Measurements from ENCODE around the gene PACSIN2. TPM values are rescaled to one million over a fixed set of nuclear protein-coding genes. Genes with fewer than 3 reads are reported as not detected.

PACSIN2 gene
- total RNA-seq, 1 donor from 2014 or later: 128 TPM

DNA sequence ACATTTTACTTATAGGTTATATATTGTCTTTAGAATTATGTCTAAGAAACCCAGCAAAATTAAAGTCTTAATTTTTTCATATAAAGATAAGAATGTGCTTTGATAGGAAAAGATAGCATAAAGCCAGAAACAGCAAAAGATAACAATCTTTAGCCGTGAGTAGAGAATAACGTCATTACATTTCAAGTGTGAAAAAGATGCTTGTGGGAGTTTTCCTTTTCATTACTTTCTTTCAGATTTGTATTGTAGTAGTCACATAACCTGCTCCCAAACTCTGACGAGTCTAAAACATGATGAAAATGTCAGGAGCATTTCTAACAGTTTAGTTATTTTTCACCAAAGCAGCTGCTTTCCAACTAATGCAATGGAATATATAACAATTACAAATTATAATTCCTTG, 189.2 kb downstream of the PACSIN2 start:
- peaks cover 100% of the 10 kb centered on the region for H3K36me3 ChIP-seq
- intact Hi-C loops (cut with DNase I): no loop called here
- H3K4me3 ChIP-seq: no peak overlapping the region
- no peak overlapping the region for H3K27ac ChIP-seq
- no peak for ATAC-seq
- TF ChIP-seq, protein P1, sequence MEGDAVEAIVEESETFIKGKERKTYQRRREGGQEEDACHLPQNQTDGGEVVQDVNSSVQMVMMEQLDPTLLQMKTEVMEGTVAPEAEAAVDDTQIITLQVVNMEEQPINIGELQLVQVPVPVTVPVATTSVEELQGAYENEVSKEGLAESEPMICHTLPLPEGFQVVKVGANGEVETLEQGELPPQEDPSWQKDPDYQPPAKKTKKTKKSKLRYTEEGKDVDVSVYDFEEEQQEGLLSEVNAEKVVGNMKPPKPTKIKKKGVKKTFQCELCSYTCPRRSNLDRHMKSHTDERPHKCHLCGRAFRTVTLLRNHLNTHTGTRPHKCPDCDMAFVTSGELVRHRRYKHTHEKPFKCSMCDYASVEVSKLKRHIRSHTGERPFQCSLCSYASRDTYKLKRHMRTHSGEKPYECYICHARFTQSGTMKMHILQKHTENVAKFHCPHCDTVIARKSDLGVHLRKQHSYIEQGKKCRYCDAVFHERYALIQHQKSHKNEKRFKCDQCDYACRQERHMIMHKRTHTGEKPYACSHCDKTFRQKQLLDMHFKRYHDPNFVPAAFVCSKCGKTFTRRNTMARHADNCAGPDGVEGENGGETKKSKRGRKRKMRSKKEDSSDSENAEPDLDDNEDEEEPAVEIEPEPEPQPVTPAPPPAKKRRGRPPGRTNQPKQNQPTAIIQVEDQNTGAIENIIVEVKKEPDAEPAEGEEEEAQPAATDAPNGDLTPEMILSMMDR (IDR thresholded peaks at IDR 0.05): no peak
- H3K4me1 ChIP-seq: no peaks in the 10 kb centered on the region
- no peak for DNase-seq
- H3K27me3 ChIP-seq: no peaks in the 10 kb centered on the region
- no peaks in the 10 kb centered on the region for H3K9me3 ChIP-seq

DNA sequence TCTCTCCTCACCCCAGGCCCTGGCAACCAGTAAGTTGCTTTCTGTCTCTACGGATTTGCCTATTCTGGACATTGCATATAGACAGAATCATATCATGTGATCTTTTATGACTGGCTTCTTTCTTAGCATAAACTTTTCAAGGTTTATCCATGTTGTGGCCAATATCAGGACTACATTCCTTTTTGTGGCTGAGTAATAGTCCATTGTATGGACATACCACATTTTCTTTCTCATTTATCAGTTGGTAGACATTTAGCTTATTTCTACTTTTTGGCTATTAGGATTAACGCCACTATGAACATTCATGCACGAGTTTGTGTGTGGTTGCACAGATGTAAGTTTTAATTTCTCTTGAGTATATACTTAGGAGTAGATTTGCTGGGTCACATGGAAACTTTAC, 193.6 kb downstream of the PACSIN2 start:
- TF ChIP-seq, protein P1 (IDR thresholded peaks at IDR 0.05): no peak
- intact Hi-C loops (cut with DNase I): no loop called here
- H3K36me3 ChIP-seq: peaks cover 67% of the 10 kb centered on the region

DNA sequence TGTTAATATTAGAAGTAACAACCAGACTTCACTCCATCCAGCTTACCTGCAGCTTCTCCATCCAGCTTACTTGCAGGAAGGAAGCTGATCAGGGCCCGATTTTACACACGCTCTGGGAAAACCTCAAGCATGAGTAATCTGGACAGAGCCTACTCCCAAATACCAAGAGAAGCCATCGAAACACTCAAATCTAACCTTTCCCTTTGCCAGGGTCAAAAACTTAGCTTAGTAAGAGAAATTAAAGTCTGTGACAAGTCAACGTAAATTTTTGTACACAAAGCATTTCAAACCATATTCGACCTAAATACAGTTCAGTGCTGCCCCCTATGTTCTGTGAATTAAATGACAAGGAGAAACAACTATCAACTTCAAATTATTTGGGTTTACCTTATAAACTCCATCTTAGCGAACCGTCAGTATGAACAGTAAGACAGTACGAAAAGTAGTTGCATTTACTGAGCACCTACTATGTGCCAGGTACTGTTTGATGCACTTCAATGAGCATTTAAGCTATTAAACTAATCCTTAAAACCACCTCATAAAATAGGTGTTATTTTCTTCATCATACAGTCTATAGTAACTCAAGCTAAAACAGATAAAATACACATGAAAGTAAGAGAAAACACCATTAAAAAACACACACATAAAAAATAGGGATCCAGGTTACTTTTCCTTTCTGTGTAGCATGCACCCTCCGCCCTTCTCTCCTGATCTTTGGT, 194.7 kb downstream of the PACSIN2 start:
- Histone ChIP-seq H3K27me3 (no peaks in the 10 kb centered on the region), H3K27ac (peak overlapping the region; percentile 49), H3K9me3 (no peaks in the 10 kb centered on the region), H3K36me3 (peaks cover 66% of the 10 kb centered on the region), H3K4me1 (peaks cover 5% of the 10 kb centered on the region), H3K4me3 (no peak overlapping the region)
- TF ChIP-seq, protein P1 (IDR thresholded peaks at IDR 0.05): peak; percentile 55
- intact Hi-C loops (cut with DNase I): no loop called here
- ATAC-seq: peak; percentile 56
- no peak for DNase-seq

More for the DNA sequence above, 193.6 kb downstream of the PACSIN2 start:
- no peaks in the 10 kb centered on the region for H3K27me3 ChIP-seq
- DNase-seq (no peak), ATAC-seq (no peak)
- no peaks in the 10 kb centered on the region for H3K9me3 ChIP-seq
- H3K4me1 ChIP-seq: peaks cover 5% of the 10 kb centered on the region
- H3K4me3 ChIP-seq: no peak overlapping the region
- H3K27ac ChIP-seq: no peak overlapping the region

Other genes with a start within 250 kb of the PACSIN2 start
- gene ARFGAP3, start 157.9 kb downstream of the PACSIN2 start, total RNA-seq: 53.7 TPM
- 5.1 TPM for gene TTLL1, start 74.2 kb upstream of the PACSIN2 start, total RNA-seq
- gene BIK, start 95.6 kb upstream of the PACSIN2 start, total RNA-seq: 0.87 TPM
- 12.1 TPM for gene MCAT, start 128.2 kb upstream of the PACSIN2 start, total RNA-seq
- 185 TPM for gene TSPO, start 136.4 kb upstream of the PACSIN2 start, total RNA-seq
- 20.5 TPM for gene TTLL12, start 172.0 kb upstream of the PACSIN2 start, total RNA-seq